Measurements from ENCODE around the gene SEPTIN5. TPM values are rescaled to one million over a fixed set of nuclear protein-coding genes. Genes with fewer than 3 reads are reported as not detected.
"Not testable (repeated sequence)": the region's sequence is repeated elsewhere in the genome, so short reads cannot be mapped to it uniquely, and the experiment has no call there.

Gene SEPTIN5
- total and polyA plus RNA-seq, 7 donors, result 1.2 to 26.0 (median 6.2) TPM

- DNase-seq, result no peak
- Histone ChIP-seq H3K36me3 (no peaks in the 10 kb centered on the region), H3K4me1 (peaks cover 0 to 4% (median 0%) of the 10 kb centered on the region in 4 donors), H3K4me3 (no peak overlapping the region), H3K9me3 (no peaks in the 10 kb centered on the region), H3K27ac (no peak overlapping the region), H3K27me3 (peaks cover 0 to under 1% (median 0%) of the 10 kb centered on the region in 3 donors)
- TF ChIP-seq POLR2AphosphoS5 (IDR thresholded peaks at IDR 0.05), result no peak
- TF ChIP-seq POLR2A (IDR thresholded peaks at IDR 0.05), result no peak
- no peak for TF ChIP-seq CTCF (IDR thresholded peaks at IDR 0.05)
- TF ChIP-seq EP300 (IDR thresholded peaks at IDR 0.05), result no peak
- intact Hi-C loops (cut with DNase I), result no loop called here
- WGBS, 2 donors, result 92 to 94% methylated on average over 14 of the region's 14 CpGs
Measured at GRCh38 chr22:19693581-19693980, 20.7 kb upstream of the SEPTIN5 start.

- TF ChIP-seq CTCF (IDR thresholded peaks at IDR 0.05) (no peak), POLR2AphosphoS5 (IDR thresholded peaks at IDR 0.05) (no peak), POLR2A (IDR thresholded peaks at IDR 0.05) (no peak), EP300 (IDR thresholded peaks at IDR 0.05) (no peak)
- Histone ChIP-seq H3K36me3 (no peaks in the 10 kb centered on the region), H3K9me3 (no peaks in the 10 kb centered on the region), H3K4me3 (no peak overlapping the region), H3K27ac (no peak overlapping the region), H3K27me3 (no peaks in the 10 kb centered on the region), H3K4me1 (peaks cover 0 to 4% (median 0%) of the 10 kb centered on the region in 4 donors)
- intact Hi-C loops (cut with DNase I), result no loop called here
- WGBS, 2 donors, result 82 to 91% methylated on average over 12 of the region's 12 CpGs
- DNase-seq, result no peak
Measured at GRCh38 chr22:19693981-19694670, 20.2 kb upstream of the SEPTIN5 start.

- no peak for TF ChIP-seq EP300 (IDR thresholded peaks at IDR 0.05)
- TF ChIP-seq POLR2A (IDR thresholded peaks at IDR 0.05), result no peak
- no peak for TF ChIP-seq POLR2AphosphoS5 (IDR thresholded peaks at IDR 0.05)
- TF ChIP-seq CTCF (IDR thresholded peaks at IDR 0.05), result no peak
- intact Hi-C loops (cut with DNase I), result no loop called here
- DNase-seq, result no peak
Measured at GRCh38 chr22:19694696-19695095, 19.6 kb upstream of the SEPTIN5 start.

GRCh38 chr22:19696504-19697276, 17.6 kb upstream of the SEPTIN5 start:
- Histone ChIP-seq H3K27ac (no peak overlapping the region), H3K9me3 (no peaks in the 10 kb centered on the region), H3K36me3 (no peaks in the 10 kb centered on the region), H3K4me1 (peaks cover 0 to 4% (median 0%) of the 10 kb centered on the region in 4 donors), H3K27me3 (no peaks in the 10 kb centered on the region), H3K4me3 (no peak overlapping the region)
- intact Hi-C loops (cut with DNase I), result no loop called here
- TF ChIP-seq POLR2A (IDR thresholded peaks at IDR 0.05) (no peak), POLR2AphosphoS5 (IDR thresholded peaks at IDR 0.05) (no peak), EP300 (IDR thresholded peaks at IDR 0.05) (no peak)
- no peak for DNase-seq
- WGBS, 2 donors, result 87 to 92% methylated on average over 2 of the region's 2 CpGs

More at GRCh38 chr22:19694696-19695095, 19.6 kb upstream of the SEPTIN5 start:
- peaks cover 0 to 4% (median 0%) of the 10 kb centered on the region in 4 donors for H3K4me1 ChIP-seq
- 84 to 85% methylated on average over 13 of the region's 13 CpGs for WGBS, 2 donors
- no peak overlapping the region for H3K4me3 ChIP-seq
- no peak overlapping the region for H3K27ac ChIP-seq
- H3K9me3 ChIP-seq, result no peaks in the 10 kb centered on the region
- no peaks in the 10 kb centered on the region for H3K27me3 ChIP-seq
- no peaks in the 10 kb centered on the region for H3K36me3 ChIP-seq

- WGBS, 2 donors, result 88 to 90% methylated on average over 1 of the region's 1 CpG
- H3K36me3 ChIP-seq; H3K4me1 ChIP-seq; H3K4me3 ChIP-seq; intact Hi-C loops (cut with DNase I); H3K27me3 ChIP-seq; DNase-seq; H3K9me3 ChIP-seq; H3K27ac ChIP-seq: not testable (repeated sequence)
Measured at GRCh38 chr22:19697871-19698270, 16.4 kb upstream of the SEPTIN5 start.

All from sigmoid colon (tissue), 7 donors.